Body of pancreas (tissue), 4 donors: ENCODE results near the gene MOCS1.

Source experiments
- POLR2A ChIP-seq, 3 donors: fragments of 450-650 bp; IDR thresholded peaks; one replicate each; pipeline ENCODE4 v1.6.1; 2016; ENCODE audit warnings: antibody characterized with exemption in 3 of 3, mild to moderate bottlenecking in 2 of 3
- TF ChIP-seq, protein P1 (sequence below), 7 experiments: fragments of 450-650 bp in 4 of 7; fragments of 200-600 bp in 3 of 7; sonication (generic) in 3 of 7; IDR thresholded peaks; one replicate each; pipeline ENCODE4 v1.5.1; 2016 to 2019; ENCODE audit warnings: antibody characterized with exemption in 7 of 7

DNA sequence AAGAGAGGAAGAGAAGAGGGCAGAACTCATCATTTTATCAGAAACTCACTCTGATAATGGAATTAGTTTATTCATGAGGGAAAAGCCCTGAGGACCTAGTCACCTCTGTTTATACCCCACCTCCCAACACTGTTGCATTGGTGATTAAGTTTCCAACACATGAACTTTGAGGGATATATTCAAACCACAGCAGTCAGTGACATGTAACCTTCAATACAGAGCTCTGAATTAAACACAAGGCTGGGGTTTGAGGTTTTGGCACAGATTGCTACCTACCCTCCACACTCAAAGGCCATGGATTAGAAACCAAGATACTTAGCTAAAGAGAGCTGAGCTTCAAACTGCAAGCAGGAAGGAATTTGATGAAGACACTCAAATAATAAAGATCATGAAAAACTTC is 48.5 kb upstream of the MOCS1 start:
- TF ChIP-seq, protein P1, sequence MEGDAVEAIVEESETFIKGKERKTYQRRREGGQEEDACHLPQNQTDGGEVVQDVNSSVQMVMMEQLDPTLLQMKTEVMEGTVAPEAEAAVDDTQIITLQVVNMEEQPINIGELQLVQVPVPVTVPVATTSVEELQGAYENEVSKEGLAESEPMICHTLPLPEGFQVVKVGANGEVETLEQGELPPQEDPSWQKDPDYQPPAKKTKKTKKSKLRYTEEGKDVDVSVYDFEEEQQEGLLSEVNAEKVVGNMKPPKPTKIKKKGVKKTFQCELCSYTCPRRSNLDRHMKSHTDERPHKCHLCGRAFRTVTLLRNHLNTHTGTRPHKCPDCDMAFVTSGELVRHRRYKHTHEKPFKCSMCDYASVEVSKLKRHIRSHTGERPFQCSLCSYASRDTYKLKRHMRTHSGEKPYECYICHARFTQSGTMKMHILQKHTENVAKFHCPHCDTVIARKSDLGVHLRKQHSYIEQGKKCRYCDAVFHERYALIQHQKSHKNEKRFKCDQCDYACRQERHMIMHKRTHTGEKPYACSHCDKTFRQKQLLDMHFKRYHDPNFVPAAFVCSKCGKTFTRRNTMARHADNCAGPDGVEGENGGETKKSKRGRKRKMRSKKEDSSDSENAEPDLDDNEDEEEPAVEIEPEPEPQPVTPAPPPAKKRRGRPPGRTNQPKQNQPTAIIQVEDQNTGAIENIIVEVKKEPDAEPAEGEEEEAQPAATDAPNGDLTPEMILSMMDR (IDR thresholded peaks at IDR 0.05) = no peak
- TF ChIP-seq POLR2A (IDR thresholded peaks at IDR 0.05) = no peak
